Measurements from ENCODE around the gene FYCO1.

DNA sequence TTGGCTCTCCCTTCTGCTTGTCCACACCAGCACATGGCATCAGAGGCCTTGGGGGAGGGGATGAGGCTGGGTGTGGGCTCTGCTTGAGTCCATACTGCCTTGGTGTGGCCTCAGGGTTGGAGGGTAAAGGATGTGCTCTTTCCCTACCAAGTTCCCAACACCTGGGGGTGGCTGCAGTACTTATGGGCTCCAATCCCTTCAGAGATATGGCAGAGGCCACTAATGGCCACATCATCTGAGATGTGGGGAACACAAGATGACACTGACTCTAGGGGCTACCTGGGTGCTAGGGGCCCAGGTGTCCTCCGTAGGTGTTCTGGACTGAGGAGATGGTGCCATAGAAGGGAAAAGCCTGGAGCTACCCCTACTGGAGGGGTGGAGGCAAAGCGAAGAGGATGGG is 45.5 kb downstream of the FYCO1 start:
- TF ChIP-seq, protein P1, sequence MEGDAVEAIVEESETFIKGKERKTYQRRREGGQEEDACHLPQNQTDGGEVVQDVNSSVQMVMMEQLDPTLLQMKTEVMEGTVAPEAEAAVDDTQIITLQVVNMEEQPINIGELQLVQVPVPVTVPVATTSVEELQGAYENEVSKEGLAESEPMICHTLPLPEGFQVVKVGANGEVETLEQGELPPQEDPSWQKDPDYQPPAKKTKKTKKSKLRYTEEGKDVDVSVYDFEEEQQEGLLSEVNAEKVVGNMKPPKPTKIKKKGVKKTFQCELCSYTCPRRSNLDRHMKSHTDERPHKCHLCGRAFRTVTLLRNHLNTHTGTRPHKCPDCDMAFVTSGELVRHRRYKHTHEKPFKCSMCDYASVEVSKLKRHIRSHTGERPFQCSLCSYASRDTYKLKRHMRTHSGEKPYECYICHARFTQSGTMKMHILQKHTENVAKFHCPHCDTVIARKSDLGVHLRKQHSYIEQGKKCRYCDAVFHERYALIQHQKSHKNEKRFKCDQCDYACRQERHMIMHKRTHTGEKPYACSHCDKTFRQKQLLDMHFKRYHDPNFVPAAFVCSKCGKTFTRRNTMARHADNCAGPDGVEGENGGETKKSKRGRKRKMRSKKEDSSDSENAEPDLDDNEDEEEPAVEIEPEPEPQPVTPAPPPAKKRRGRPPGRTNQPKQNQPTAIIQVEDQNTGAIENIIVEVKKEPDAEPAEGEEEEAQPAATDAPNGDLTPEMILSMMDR (IDR thresholded peaks at IDR 0.05): no peak
- TF ChIP-seq POLR2A (IDR thresholded peaks at IDR 0.05): no peak

Measured in thyroid gland (tissue), 4 donors.